C4-2B (cell line): ENCODE data around the gene BRWD1.

Experiments
- ZFX ChIP-seq: fragments of 450-650 bp; IDR thresholded peaks from 2 replicates; pipeline ENCODE4 v1.6.1; 2017
- TF ChIP-seq, protein P1 (sequence below): fragments of 450-650 bp; conservative IDR thresholded peaks from 2 replicates; pipeline ENCODE4 v1.5.1; 2017; ENCODE audit warnings: mild to moderate bottlenecking

DNA sequence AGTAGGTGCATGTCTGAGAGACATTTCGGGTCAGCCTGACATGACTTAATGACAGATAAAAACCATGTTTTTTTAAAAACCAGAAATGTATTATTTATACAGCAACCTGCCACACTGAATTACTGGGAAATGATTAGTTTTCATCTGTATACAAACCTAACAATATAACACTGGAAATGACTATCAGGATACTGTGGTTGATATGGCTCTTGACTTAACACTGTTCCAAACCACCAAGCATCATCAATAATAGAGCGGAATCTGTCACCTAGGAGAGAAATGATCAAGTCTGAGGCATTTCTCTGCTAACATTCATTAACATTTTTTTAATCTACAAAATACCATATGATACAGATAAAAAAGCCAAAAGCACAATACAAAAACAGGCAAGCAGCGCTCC lies 88.5 kb downstream of the BRWD1 start:
- TF ChIP-seq ZFX: no peak
- TF ChIP-seq, protein P1, sequence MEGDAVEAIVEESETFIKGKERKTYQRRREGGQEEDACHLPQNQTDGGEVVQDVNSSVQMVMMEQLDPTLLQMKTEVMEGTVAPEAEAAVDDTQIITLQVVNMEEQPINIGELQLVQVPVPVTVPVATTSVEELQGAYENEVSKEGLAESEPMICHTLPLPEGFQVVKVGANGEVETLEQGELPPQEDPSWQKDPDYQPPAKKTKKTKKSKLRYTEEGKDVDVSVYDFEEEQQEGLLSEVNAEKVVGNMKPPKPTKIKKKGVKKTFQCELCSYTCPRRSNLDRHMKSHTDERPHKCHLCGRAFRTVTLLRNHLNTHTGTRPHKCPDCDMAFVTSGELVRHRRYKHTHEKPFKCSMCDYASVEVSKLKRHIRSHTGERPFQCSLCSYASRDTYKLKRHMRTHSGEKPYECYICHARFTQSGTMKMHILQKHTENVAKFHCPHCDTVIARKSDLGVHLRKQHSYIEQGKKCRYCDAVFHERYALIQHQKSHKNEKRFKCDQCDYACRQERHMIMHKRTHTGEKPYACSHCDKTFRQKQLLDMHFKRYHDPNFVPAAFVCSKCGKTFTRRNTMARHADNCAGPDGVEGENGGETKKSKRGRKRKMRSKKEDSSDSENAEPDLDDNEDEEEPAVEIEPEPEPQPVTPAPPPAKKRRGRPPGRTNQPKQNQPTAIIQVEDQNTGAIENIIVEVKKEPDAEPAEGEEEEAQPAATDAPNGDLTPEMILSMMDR: no peak
